PC-3 (cell line): ENCODE measurements around the gene SMYD2. TPM values are rescaled to one million over a fixed set of nuclear protein-coding genes. Genes with fewer than 3 reads are reported as not detected.

ENCODE experiments used
- ATAC-seq: fragments of 200-7000 bp; cut with Tn5 transposase; 2 replicates; pipeline ENCODE4 v1.9.1; 2020; ENCODE audit warnings: mild to moderate bottlenecking, moderate library complexity
- BruUV-seq: library from RNA; stranded (reverse); fragments of 400-500 nt; replicated peaks from 2 replicates; lab custom pipeline; 2021; lab: Mats Ljungman, UMichigan
- CTCF ChIA-PET: fragments of 300-600 bp; sonication (Branson Sonifier 250); formaldehyde crosslinking; loops from one replicate; lab custom pipeline; 2022; ENCODE audit warnings: antibody characterized with exemption; lab: Charles Lee
- POLR2A ChIA-PET: fragments of 300-600 bp; sonication (Branson Sonifier 250); formaldehyde crosslinking; loops from one replicate; lab custom pipeline; 2022; ENCODE audit warnings: antibody characterized with exemption; ENCODE audit not compliant: unreplicated experiment; lab: Charles Lee
- DNase-seq: peaks from one replicate; pipeline ENCODE4 v3.0.0-alpha.2; 2015
- H2AFZ ChIP-seq: fragments of 300-600 bp; sonication (generic); 2 replicates; pipeline ENCODE4 v1.6.0; 2016; ENCODE audit warnings: antibody characterized with exemption, low read length
- H3F3A ChIP-seq: fragments of 300-600 bp; sonication (generic); one replicate; pipeline ENCODE4 v1.6.0; 2017; ENCODE audit warnings: antibody characterized with exemption, low read length, control low read depth, mild to moderate bottlenecking; ENCODE audit not compliant: unreplicated experiment
- H3K27ac ChIP-seq: fragments of 300-600 bp; sonication (generic); 2 replicates; pipeline ENCODE4 v1.5.1; 2016; ENCODE audit warnings: mild to moderate bottlenecking, low read length
- H3K27me3 ChIP-seq: fragments of 300-600 bp; sonication (generic); 2 replicates; pipeline ENCODE4 v1.6.1; 2016; ENCODE audit warnings: low read length, mixed read lengths
- H3K36me3 ChIP-seq: fragments of 300-600 bp; sonication (generic); 2 replicates; pipeline ENCODE4 v1.6.1; 2016; ENCODE audit warnings: low read depth, mixed run types, low read length, mixed read lengths
- H3K4me1 ChIP-seq: fragments of 300-600 bp; sonication (generic); 2 replicates; pipeline ENCODE4 v1.5.1; 2016; ENCODE audit warnings: low read length; ENCODE audit not compliant: insufficient read depth
- H3K4me2 ChIP-seq: fragments of 300-600 bp; sonication (generic); 2 replicates; pipeline ENCODE4 v1.6.0; 2016; ENCODE audit warnings: low read length
- H3K4me3 ChIP-seq: fragments of 300-600 bp; sonication (generic); 2 replicates; pipeline ENCODE4 v1.5.1; 2016; ENCODE audit warnings: mild to moderate bottlenecking, low read length, mixed read lengths
- H3K79me2 ChIP-seq: fragments of 300-600 bp; sonication (generic); 2 replicates; pipeline ENCODE4 v1.6.1; 2017; ENCODE audit warnings: low read length, mixed read lengths
- H3K9ac ChIP-seq: fragments of 300-600 bp; sonication (generic); 2 replicates; pipeline ENCODE4 v1.6.0; 2016; ENCODE audit warnings: mild to moderate bottlenecking, low read length
- H3K9me2 ChIP-seq: fragments of 300-600 bp; sonication (generic); replicated peaks from 2 replicates; pipeline ENCODE4 v1.6.1; 2016; ENCODE audit warnings: mixed run types, low read length, mixed read lengths
- H3K9me3 ChIP-seq: fragments of 300-600 bp; sonication (generic); 2 replicates; pipeline ENCODE4 v1.6.1; 2016; ENCODE audit warnings: low read length, mixed read lengths
- H4K20me1 ChIP-seq: fragments of 300-600 bp; sonication (generic); 2 replicates; pipeline ENCODE4 v1.6.1; 2016; ENCODE audit warnings: low read length, mixed read lengths
- EZH2 ChIP-seq: fragments of 300-600 bp; sonication (generic); IDR thresholded peaks from one replicate; pipeline ENCODE4 v1.6.1; 2017; ENCODE audit warnings: antibody characterized with exemption, mild to moderate bottlenecking, low read length; ENCODE audit not compliant: unreplicated experiment
- EZH2phosphoT487 ChIP-seq: fragments of 300-600 bp; sonication (generic); IDR thresholded peaks from 2 replicates; pipeline ENCODE4 v1.6.1; 2018; ENCODE audit warnings: mild to moderate bottlenecking, antibody characterized with exemption, low read length, borderline replicate concordance
- intact Hi-C: fragments of 100-400 bp; cut with micrococcal nuclease; formaldehyde crosslinking; loops from 2 replicates; pipeline ENCODE4 v1.9.0; 2023
- total RNA-seq: library from RNA; depleted of rRNA; stranded (reverse); fragments of >200 nt; gene quantifications from 2 replicates; pipeline ENCODE4 v1.2.3, GENCODE V29; 2014
- TF ChIP-seq, protein P1 (sequence below): fragments of 300-600 bp; sonication (generic); conservative IDR thresholded peaks from 2 replicates; pipeline ENCODE4 v1.5.1; 2017; ENCODE audit warnings: antibody characterized with exemption, low read depth, mild to moderate bottlenecking, low read length

The SMYD2 gene
- total RNA-seq, 1 experiment from 2014 or later = 124 TPM

DNA sequence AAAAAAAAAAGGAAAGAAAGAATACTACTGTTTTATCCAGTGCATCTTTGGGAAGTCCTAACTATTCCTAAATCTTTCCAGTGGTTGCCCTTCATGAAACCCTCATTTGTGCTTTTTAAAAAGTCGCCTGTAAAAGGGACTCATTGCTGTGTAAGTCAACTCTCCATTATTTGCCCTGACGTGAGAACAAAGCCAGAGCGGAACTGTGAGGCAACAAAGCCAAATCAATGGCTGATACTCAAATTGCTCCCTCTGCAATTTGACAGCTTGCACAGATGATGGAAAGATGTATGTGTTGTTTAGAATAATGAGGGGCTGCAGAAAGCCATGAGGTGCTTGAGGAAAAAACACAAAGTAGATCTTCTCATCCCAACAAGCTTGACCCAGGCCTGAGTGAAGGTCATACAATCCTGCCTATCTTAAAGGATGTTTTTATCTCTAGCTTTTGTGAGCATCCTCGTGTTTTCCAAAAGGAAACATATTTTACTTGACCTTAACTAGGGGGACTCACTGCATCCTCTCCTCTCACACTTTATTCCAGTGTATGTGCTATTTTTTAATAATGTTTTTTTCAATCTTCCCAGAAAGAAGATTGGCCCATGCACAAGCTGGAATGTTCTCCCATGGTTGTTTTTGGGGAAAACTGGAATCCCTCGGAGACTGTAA is 33.4 kb downstream of the SMYD2 start:
- ChIA-PET POLR2A (no interaction called here), CTCF (no interaction called here)
- Histone ChIP-seq H4K20me1 (no peaks in the 10 kb centered on the region), H3K9me3 (no peaks in the 10 kb centered on the region), H3K9ac (no peak overlapping the region), H3K4me2 (no peak overlapping the region), H3K4me3 (no peak overlapping the region), H3K79me2 (no peaks in the 10 kb centered on the region; the same call in 1 of the 2 replicates), H3K9me2 (no peaks in the 10 kb centered on the region), H2AFZ (no peak overlapping the region), H3K4me1 (peaks cover 8% of the 10 kb centered on the region), H3K27ac (no peak overlapping the region), H3K36me3 (peaks cover 16% of the 10 kb centered on the region; the same call in 1 of the 2 replicates), H3K27me3 (no peaks in the 10 kb centered on the region), H3F3A (no peaks in the 10 kb centered on the region)
- no TSS peak for BruUV-seq
- DNase-seq (no peak), ATAC-seq (no peak)
- intact Hi-C loops = no loop called here
- TF ChIP-seq EZH2phosphoT487 = no peak
- TF ChIP-seq, protein P1, sequence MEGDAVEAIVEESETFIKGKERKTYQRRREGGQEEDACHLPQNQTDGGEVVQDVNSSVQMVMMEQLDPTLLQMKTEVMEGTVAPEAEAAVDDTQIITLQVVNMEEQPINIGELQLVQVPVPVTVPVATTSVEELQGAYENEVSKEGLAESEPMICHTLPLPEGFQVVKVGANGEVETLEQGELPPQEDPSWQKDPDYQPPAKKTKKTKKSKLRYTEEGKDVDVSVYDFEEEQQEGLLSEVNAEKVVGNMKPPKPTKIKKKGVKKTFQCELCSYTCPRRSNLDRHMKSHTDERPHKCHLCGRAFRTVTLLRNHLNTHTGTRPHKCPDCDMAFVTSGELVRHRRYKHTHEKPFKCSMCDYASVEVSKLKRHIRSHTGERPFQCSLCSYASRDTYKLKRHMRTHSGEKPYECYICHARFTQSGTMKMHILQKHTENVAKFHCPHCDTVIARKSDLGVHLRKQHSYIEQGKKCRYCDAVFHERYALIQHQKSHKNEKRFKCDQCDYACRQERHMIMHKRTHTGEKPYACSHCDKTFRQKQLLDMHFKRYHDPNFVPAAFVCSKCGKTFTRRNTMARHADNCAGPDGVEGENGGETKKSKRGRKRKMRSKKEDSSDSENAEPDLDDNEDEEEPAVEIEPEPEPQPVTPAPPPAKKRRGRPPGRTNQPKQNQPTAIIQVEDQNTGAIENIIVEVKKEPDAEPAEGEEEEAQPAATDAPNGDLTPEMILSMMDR = no peak
- TF ChIP-seq EZH2 = no peak

DNA sequence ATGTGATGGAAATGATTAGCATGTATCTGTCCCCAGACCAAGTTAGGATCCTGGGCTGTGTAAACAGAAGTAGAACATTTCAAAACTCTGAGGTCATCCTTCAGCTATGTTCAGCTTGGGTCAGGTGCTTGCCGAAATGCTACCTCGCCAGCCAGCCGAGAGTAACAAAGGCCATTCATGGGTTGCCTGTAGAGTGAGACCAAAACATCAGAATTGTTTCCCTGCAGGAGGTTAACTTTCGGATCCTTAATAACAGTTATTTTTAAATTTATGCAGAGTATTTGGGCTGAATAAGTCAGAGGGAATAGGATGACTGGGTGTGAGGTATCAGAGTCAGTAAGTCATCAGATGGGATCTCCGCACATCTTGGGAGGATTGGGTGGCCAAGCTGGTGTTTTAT is 35.6 kb downstream of the SMYD2 start:
- POLR2A ChIA-PET = no interaction called here
- intact Hi-C loops = loop anchor here (2.0 kb wide), 1 partner anchor 20 kb away; no protein-coding TSS in a partner anchor

More for the DNA sequence above, 35.6 kb downstream of the SMYD2 start:
- Histone ChIP-seq H3K79me2 (no peaks in the 10 kb centered on the region), H4K20me1 (no peaks in the 10 kb centered on the region), H3K9me2 (no peaks in the 10 kb centered on the region), H3K9me3 (no peaks in the 10 kb centered on the region), H3K4me3 (no peak overlapping the region), H3K27me3 (no peaks in the 10 kb centered on the region), H3K27ac (no peak overlapping the region), H2AFZ (no peak overlapping the region), H3K4me1 (peaks cover 8% of the 10 kb centered on the region), H3K9ac (no peak overlapping the region), H3F3A (no peaks in the 10 kb centered on the region), H3K36me3 (peaks cover 20% of the 10 kb centered on the region; the same call in 1 of the 2 replicates), H3K4me2 (peak overlapping the region; percentile 20; the same call in 1 of the 2 replicates)
- no TSS peak for BruUV-seq
- DNase-seq (peak; percentile 67), ATAC-seq (peak; percentile 87)
- TF ChIP-seq EZH2phosphoT487 = no peak
- TF ChIP-seq, protein P1 = no peak
- TF ChIP-seq EZH2 = no peak
- CTCF ChIA-PET = no interaction called here
